Measurements from ENCODE around the gene ARV1. TPM values are rescaled to one million over a fixed set of nuclear protein-coding genes. Genes with fewer than 3 reads are reported as not detected.
"Not testable (repeated sequence)": the region's sequence is repeated elsewhere in the genome, so short reads cannot be mapped to it uniquely, and the experiment has no call there.

Gene ARV1
- total RNA-seq, 1 donor from 2014 or later = 11.5 TPM

GRCh38 chr1:231016234-231016633 is 37.3 kb downstream of the ARV1 start:
- intact Hi-C loops (cut with micrococcal nuclease) = no loop called here

GRCh38 chr1:231016966-231017365 is 38.1 kb downstream of the ARV1 start:
- intact Hi-C loops (cut with micrococcal nuclease) = no loop called here

- intact Hi-C loops (cut with micrococcal nuclease) = no loop called here
These were observed 40.8 kb downstream of the ARV1 start for GRCh38 chr1:231019711-231020110.

GRCh38 chr1:231020139-231020601 is 41.3 kb downstream of the ARV1 start:
- intact Hi-C loops (cut with micrococcal nuclease) = no loop called here

- intact Hi-C loops (cut with micrococcal nuclease) = no loop called here
These were observed 41.9 kb downstream of the ARV1 start for GRCh38 chr1:231020816-231021215.

- intact Hi-C loops (cut with micrococcal nuclease) = no loop called here
These were observed 42.7 kb downstream of the ARV1 start for GRCh38 chr1:231021540-231022031.

GRCh38 chr1:231022543-231022942 is 43.6 kb downstream of the ARV1 start:
- intact Hi-C loops (cut with micrococcal nuclease) = not testable (repeated sequence)

GRCh38 chr1:231023150-231023549 is 44.3 kb downstream of the ARV1 start:
- intact Hi-C loops (cut with micrococcal nuclease) = no loop called here

- intact Hi-C loops (cut with micrococcal nuclease) = no loop called here
These were observed 47.7 kb downstream of the ARV1 start for GRCh38 chr1:231026576-231026975.

GRCh38 chr1:231027136-231027925 is 48.4 kb downstream of the ARV1 start:
- intact Hi-C loops (cut with micrococcal nuclease) = no loop called here

- intact Hi-C loops (cut with micrococcal nuclease) = no loop called here
These were observed 49.1 kb downstream of the ARV1 start for GRCh38 chr1:231027971-231028370.

GRCh38 chr1:231028682-231029081 is 49.8 kb downstream of the ARV1 start:
- intact Hi-C loops (cut with micrococcal nuclease) = no loop called here

- intact Hi-C loops (cut with micrococcal nuclease) = not testable (repeated sequence)
These were observed 50.4 kb downstream of the ARV1 start for GRCh38 chr1:231029247-231029646.

- intact Hi-C loops (cut with micrococcal nuclease) = loop anchor here (10.0 kb wide), 1 partner anchor 385 kb away; the partner anchor contains the start of gene COG2
These were observed 50.9 kb downstream of the ARV1 start for GRCh38 chr1:231029841-231030240.

GRCh38 chr1:231032963-231033362 is 54.1 kb downstream of the ARV1 start:
- intact Hi-C loops (cut with micrococcal nuclease) = loop anchor here (10.0 kb wide), 1 partner anchor 388 kb away; the partner anchor contains the start of gene COG2

- intact Hi-C loops (cut with micrococcal nuclease) = loop anchor here (5.0 to 10.0 kb wide), 2 partner anchors 118 to 391 kb away; partner anchors contain the start of gene COG2
These were observed 56.9 kb downstream of the ARV1 start for GRCh38 chr1:231035799-231036198.

- intact Hi-C loops (cut with micrococcal nuclease) = loop anchor here (5.0 to 10.0 kb wide), 2 partner anchors 119 to 392 kb away; partner anchors contain the start of gene COG2
These were observed 57.5 kb downstream of the ARV1 start for GRCh38 chr1:231036416-231036815.

- intact Hi-C loops (cut with micrococcal nuclease) = loop anchor here (5.0 to 10.0 kb wide), 2 partner anchors 121 to 393 kb away; partner anchors contain the start of gene COG2
These were observed 59.0 kb downstream of the ARV1 start for GRCh38 chr1:231037585-231038517.

GRCh38 chr1:231039161-231040018 is 60.5 kb downstream of the ARV1 start:
- intact Hi-C loops (cut with micrococcal nuclease) = loop anchor here (1.0 to 10.0 kb wide), 4 partner anchors 61 to 395 kb away; partner anchors contain the start of genes COG2 and TTC13

All from T-helper 2 cell treated with Interferon-gamma antibody and Interleukin-4, amounts not matched to agents 100 ng/mL and 5 ng/mL, for 36 hours (primary cell).